Inferior parietal cortex (tissue), 1 donor: ENCODE data around the gene LIPC.

Source experiments
- DNase-seq: peaks from one replicate; pipeline ENCODE4 v3.0.0-alpha.2; 2016; ENCODE audit errors: extremely low spot score

Gene LIPC

GRCh38 chr15:58538225-58538727 lies 106.5 kb downstream of the LIPC start:
- DNase-seq: no peak

- DNase-seq: no peak
Measured at GRCh38 chr15:58538901-58539300, 107.1 kb downstream of the LIPC start.

- DNase-seq: no peak
Measured at GRCh38 chr15:58539548-58539947, 107.8 kb downstream of the LIPC start.

- DNase-seq: no peak
Measured at GRCh38 chr15:58541410-58542087, 109.8 kb downstream of the LIPC start.

GRCh38 chr15:58543664-58544335 lies 112.0 kb downstream of the LIPC start:
- no peak for DNase-seq

GRCh38 chr15:58544756-58545155 lies 113.0 kb downstream of the LIPC start:
- no peak for DNase-seq

- no peak for DNase-seq
Measured at GRCh38 chr15:58545307-58546065, 113.7 kb downstream of the LIPC start.

- DNase-seq: no peak
Measured at GRCh38 chr15:58546066-58546591, 114.3 kb downstream of the LIPC start.

GRCh38 chr15:58546635-58547627 lies 115.1 kb downstream of the LIPC start:
- peak; percentile 38 for DNase-seq

GRCh38 chr15:58547628-58548307 lies 116.0 kb downstream of the LIPC start:
- no peak for DNase-seq

- no peak for DNase-seq
Measured at GRCh38 chr15:58548308-58549012, 116.7 kb downstream of the LIPC start.

- DNase-seq: peak; percentile 8
Measured at GRCh38 chr15:58549013-58549784, 117.4 kb downstream of the LIPC start.

GRCh38 chr15:58549785-58550074 lies 117.9 kb downstream of the LIPC start:
- DNase-seq: peak; percentile 26

GRCh38 chr15:58551084-58551763 lies 119.4 kb downstream of the LIPC start:
- DNase-seq: peak; percentile 23

- DNase-seq: peak; percentile 67
Measured at GRCh38 chr15:58551764-58552504, 120.1 kb downstream of the LIPC start.

- DNase-seq: peak; percentile 11
Measured at GRCh38 chr15:58552505-58553364, 120.9 kb downstream of the LIPC start.

- no peak for DNase-seq
Measured at GRCh38 chr15:58553365-58553918, 121.7 kb downstream of the LIPC start.
